Measurements from ENCODE around the gene PIP5KL1.

Gene PIP5KL1

DNA sequence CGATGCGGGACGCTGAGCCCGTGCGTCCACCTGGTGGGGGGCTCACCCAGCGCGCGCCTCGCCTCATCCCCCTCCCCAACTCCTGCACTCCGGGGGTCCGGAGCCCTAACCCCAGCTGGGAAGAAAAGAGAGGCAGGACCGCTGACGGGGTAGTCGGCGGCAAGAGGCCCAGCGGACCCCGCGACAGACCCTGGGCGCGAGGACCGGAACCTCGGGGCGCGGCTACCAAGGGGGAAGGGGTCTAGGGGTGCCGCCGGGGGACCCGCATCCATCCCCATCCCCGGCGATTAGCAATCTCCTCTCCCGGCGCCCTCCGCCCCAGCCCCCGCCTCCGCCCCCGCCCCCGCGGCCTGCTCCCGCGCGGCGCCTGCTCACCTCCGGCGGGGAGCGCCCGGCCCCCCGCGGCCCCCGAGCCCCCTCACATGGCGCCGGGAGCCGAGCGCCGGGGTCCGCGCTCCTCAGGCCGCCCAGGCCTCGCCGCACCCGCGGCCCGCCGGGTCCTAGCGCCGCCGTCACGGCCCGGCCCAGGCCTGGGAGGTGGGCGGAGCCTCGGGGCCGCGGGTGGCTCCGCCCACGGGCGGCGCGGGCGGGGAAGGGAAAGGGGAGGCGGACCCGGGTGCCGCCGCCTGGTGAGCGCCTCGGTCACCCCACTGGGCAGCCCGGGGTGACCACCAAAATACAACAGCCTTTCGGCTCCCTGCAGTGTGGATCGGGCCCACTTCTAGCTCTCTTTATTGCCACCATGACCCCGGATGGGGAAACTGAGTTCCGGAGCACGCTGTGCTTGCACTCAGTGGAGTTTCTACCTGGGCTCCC lies 31.2 kb downstream of the PIP5KL1 start, which contains the start of gene ST6GALNAC6:
TSS of gene ST6GALNAC6 (minus strand) at position 476 of the 816 bp plus-strand sequence. CDS start 1,622 bp downstream, outside the sequence.
- peak within 1 kb of the TSS; percentile 55 for H3K4me3 ChIP-seq (ENCODE audit: low read depth, low read length)
- DNase-seq (ENCODE audit: low read depth): peak; percentile 76
- TF ChIP-seq, protein P1, sequence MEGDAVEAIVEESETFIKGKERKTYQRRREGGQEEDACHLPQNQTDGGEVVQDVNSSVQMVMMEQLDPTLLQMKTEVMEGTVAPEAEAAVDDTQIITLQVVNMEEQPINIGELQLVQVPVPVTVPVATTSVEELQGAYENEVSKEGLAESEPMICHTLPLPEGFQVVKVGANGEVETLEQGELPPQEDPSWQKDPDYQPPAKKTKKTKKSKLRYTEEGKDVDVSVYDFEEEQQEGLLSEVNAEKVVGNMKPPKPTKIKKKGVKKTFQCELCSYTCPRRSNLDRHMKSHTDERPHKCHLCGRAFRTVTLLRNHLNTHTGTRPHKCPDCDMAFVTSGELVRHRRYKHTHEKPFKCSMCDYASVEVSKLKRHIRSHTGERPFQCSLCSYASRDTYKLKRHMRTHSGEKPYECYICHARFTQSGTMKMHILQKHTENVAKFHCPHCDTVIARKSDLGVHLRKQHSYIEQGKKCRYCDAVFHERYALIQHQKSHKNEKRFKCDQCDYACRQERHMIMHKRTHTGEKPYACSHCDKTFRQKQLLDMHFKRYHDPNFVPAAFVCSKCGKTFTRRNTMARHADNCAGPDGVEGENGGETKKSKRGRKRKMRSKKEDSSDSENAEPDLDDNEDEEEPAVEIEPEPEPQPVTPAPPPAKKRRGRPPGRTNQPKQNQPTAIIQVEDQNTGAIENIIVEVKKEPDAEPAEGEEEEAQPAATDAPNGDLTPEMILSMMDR (IDR thresholded peaks at IDR 0.05; ENCODE audit: low read depth, low read length): no peak
- peak; percentile 53 for TF ChIP-seq POLR2A (IDR thresholded peaks at IDR 0.05; ENCODE audit: extremely low read depth, insufficient read length)
- 0 out of 2 replicates have a peak, but pooled peaks have one; percentile 17 for TF ChIP-seq MYC (IDR thresholded peaks at IDR 0.05; ENCODE audit: low read depth, low read length)

DNA sequence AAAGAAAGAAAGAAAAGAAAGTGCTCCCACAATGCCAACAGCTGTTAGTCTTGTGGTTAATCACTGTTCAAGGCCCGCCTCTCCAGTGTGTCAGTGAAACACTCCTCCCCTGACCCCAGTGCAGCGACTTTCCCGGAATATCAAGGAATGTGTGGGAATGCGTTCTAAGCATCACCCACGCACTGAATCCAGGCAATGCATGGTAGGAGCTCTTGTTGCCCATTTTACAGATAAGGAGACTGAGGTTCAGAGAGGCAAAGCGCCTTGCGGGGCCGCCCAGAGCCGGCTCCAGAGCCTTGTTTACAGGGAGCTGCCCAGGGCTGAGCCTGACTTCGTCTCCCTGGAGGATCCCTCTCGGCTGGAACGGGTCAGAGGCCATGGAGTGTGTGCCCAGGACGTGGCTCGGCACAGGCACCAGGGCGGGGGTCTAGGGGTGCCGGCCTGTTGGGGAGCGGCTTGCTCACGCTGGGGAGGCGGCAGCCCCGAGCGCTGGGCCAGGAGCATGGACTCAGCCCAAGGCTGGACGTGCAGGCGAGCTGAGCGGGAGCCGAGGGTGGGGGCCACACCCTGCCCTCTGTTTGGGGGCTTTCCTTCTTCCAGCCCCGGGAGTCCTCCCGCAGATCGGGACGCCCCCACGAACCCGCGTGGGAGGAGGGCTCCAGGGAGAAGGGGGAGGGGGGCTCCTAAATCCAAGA lies 32.0 kb downstream of the PIP5KL1 start:
- no peak for DNase-seq (ENCODE audit: low read depth)
- peak overlapping the region; percentile 55 for H3K4me3 ChIP-seq (ENCODE audit: low read depth, low read length)
- no peak for TF ChIP-seq POLR2A (IDR thresholded peaks at IDR 0.05; ENCODE audit: extremely low read depth, insufficient read length)
- TF ChIP-seq, protein P2, sequence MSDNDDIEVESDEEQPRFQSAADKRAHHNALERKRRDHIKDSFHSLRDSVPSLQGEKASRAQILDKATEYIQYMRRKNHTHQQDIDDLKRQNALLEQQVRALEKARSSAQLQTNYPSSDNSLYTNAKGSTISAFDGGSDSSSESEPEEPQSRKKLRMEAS (IDR thresholded peaks at IDR 0.05; ENCODE audit: low read depth, low read length): no peak
- TF ChIP-seq, protein P1 (IDR thresholded peaks at IDR 0.05; ENCODE audit: low read depth, low read length): no peak
- TF ChIP-seq MYC (IDR thresholded peaks at IDR 0.05; ENCODE audit: low read depth, low read length): no peak

DNA sequence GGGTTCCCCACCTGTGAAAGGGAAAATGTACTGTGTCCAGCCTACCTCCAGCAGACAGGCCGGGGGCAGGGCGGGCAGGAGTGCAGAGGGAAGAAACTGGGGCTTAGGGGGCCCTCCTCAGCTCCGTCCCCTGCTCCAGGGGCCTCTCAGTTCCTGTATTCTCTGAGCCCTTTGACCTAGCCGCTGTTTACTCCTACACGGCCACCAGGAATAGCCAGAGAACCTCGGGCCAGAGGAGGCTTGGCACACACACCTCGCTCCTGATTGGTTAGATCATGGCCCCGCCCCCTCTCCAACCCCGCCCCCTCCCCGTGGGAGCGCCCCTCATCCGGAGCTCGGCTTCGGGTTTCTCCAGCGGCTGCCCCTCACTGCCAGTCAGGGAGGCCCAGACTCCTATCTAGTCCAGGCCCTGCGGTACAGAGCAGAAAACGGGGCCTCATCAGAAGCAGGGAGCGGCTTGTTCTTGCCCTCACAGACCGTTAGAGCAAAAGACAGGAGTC lies 33.3 kb downstream of the PIP5KL1 start:
- DNase-seq (ENCODE audit: low read depth): peak; percentile 87
- TF ChIP-seq MYC (IDR thresholded peaks at IDR 0.05; ENCODE audit: low read depth, low read length): no peak
- TF ChIP-seq, protein P1 (IDR thresholded peaks at IDR 0.05; ENCODE audit: low read depth, low read length): no peak
- TF ChIP-seq POLR2A (IDR thresholded peaks at IDR 0.05; ENCODE audit: extremely low read depth, insufficient read length): no peak
- TF ChIP-seq, protein P2 (IDR thresholded peaks at IDR 0.05; ENCODE audit: low read depth, low read length): no peak
- H3K4me3 ChIP-seq (ENCODE audit: low read depth, low read length): no peak overlapping the region

DNA sequence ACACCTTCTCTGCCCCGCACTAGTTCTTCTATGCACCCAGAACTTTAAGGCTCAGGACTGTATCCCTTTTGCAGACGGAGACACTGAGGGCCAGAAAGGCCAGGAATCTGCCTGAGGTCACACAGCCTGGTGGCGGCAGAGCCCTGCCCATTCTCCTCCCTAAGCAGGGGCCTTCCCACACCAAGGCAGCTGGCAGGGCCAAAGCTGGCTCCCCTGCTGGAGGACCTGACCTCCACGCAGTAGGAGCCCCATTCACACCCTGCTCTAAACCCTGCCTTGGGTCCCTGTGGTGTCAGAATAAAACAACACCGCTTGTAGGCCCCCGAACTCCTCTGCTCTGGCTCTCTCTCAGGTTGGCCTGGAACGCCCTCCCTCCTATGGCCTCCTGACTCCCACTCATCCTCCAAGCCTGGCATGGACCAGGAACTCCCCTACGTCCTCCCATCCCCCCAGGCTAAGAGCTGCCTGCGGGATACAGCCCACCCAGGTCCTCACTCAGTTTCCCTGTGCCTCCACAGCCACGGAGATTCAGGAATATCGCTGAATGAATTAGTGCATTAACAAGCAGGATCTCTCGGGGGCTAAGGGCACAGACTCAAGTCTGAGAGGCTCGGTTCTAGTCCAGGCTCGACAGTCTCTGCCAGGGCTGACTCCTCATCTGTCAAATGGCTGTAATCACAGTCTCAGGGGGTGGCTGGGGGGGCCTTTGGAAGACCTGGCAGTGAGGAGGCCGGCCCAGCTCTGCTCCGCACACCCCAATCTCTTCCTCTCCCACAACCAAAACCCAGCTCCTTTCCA lies 34.0 kb downstream of the PIP5KL1 start:
- H3K4me3 ChIP-seq (ENCODE audit: low read depth, low read length): no peak overlapping the region
- TF ChIP-seq, protein P2 (IDR thresholded peaks at IDR 0.05; ENCODE audit: low read depth, low read length): no peak
- TF ChIP-seq POLR2A (IDR thresholded peaks at IDR 0.05; ENCODE audit: extremely low read depth, insufficient read length) (no peak), MYC (IDR thresholded peaks at IDR 0.05; ENCODE audit: low read depth, low read length) (no peak)
- TF ChIP-seq, protein P1 (IDR thresholded peaks at IDR 0.05; ENCODE audit: low read depth, low read length): no peak
- DNase-seq (ENCODE audit: low read depth): no peak

DNA sequence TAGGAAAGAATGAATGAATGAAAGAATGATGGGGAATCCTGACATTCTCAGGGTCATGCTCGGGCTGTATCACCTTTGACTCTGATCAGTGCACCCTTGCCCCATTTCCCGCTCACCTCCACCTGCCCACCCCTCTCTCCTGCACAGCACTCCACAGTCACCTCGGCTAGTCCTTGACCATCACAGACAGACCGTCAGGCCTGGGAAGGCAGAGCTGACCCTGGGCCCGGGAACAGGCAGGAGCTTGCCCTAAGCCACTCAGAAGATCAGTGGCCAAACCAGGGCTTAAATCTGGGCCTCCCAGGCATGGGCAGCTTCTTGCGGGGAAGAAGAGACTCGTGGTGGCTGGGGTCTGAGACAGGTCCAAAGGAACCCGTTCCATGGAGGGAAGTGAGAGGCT lies 34.8 kb downstream of the PIP5KL1 start:
- H3K4me3 ChIP-seq (ENCODE audit: low read depth, low read length): no peak overlapping the region
- no peak for DNase-seq (ENCODE audit: low read depth)
- TF ChIP-seq POLR2A (IDR thresholded peaks at IDR 0.05; ENCODE audit: extremely low read depth, insufficient read length) (no peak), MYC (IDR thresholded peaks at IDR 0.05; ENCODE audit: low read depth, low read length) (no peak)
- TF ChIP-seq, protein P2 (IDR thresholded peaks at IDR 0.05; ENCODE audit: low read depth, low read length): no peak
- TF ChIP-seq, protein P1 (IDR thresholded peaks at IDR 0.05; ENCODE audit: low read depth, low read length): no peak

Data from NB4 (cell line).